H1 (cell line): ENCODE measurements around the gene DDX5. TPM values are rescaled to one million over a fixed set of nuclear protein-coding genes. Genes with fewer than 3 reads are reported as not detected.

Source experiments
- CTCF ChIA-PET: fragments of 300-600 bp; sonication (Branson Sonifier 250); formaldehyde crosslinking; loops from one replicate; lab custom pipeline; 2021; ENCODE audit not compliant: partially characterized antibody; lab: Charles Lee
- POLR2A ChIA-PET: fragments of 300-600 bp; sonication (Branson Sonifier 250); formaldehyde crosslinking; loops from one replicate; lab custom pipeline; 2021; ENCODE audit warnings: inconsistent platforms; ENCODE audit not compliant: partially characterized antibody; lab: Charles Lee
- DNase-seq, 2 experiments: peaks; one replicate each; pipeline versions ENCODE4 v3.0.0 to v3.0.0-alpha.2; 2010 to 2022; ENCODE audit warnings: low spot score in 2 of 2, low read depth in 1 of 2, mixed read lengths in 1 of 2
- FAIRE-seq: peaks from 2 replicates; lab custom pipeline; 2011; peaks lifted over from hg19 to GRCh38; lab: Jason Lieb, UNC
- H2AFZ ChIP-seq: 2 replicates; pipeline ENCODE4 v1.8.1; 2012; ENCODE audit warnings: low read length, inconsistent platforms
- H2AK5ac ChIP-seq: 2 replicates; pipeline ENCODE4 v1.6.1; 2013; ENCODE audit warnings: low read depth, low read length
- H2BK120ac ChIP-seq: replicated peaks from 2 replicates; pipeline ENCODE3; 2013; ENCODE audit warnings: low read depth, low read length, inconsistent platforms
- H2BK12ac ChIP-seq: 2 replicates; pipeline ENCODE4 v1.6.1; 2013; ENCODE audit warnings: low read depth, low read length
- H2BK15ac ChIP-seq: 2 replicates; pipeline ENCODE4 v1.6.1; 2013; ENCODE audit warnings: low read length
- H2BK20ac ChIP-seq: 2 replicates; pipeline ENCODE4 v1.6.1; 2013; ENCODE audit warnings: low read length
- H2BK5ac ChIP-seq: 2 replicates; pipeline ENCODE4 v1.6.1; 2013; ENCODE audit warnings: low read depth, low read length
- H3K14ac ChIP-seq: 2 replicates; pipeline ENCODE4 v1.6.1; 2013; ENCODE audit warnings: inconsistent platforms; ENCODE audit not compliant: insufficient read length
- H3K18ac ChIP-seq: 2 replicates; pipeline ENCODE4 v1.6.1; 2013; ENCODE audit warnings: low read length; ENCODE audit errors: extremely low read depth
- H3K23ac ChIP-seq: 2 replicates; pipeline ENCODE4 v1.6.1; 2013; ENCODE audit warnings: inconsistent platforms; ENCODE audit not compliant: insufficient read length
- H3K23me2 ChIP-seq: 2 replicates; pipeline ENCODE4 v1.6.1; 2013; ENCODE audit warnings: low read depth, low read length
- H3K27ac ChIP-seq: 2 replicates; pipeline ENCODE4 v1.6.1; 2011; ENCODE audit warnings: low read depth, low read length, inconsistent platforms
- H3K27me3 ChIP-seq, 4 experiments: replicated peaks in 1 of 4; 1 replicate in 1 of 4; 2 replicates in 3 of 4; pipeline versions ENCODE4 v1.6.1 to v1.8.1; 2011 to 2013; ENCODE audit warnings: low read length in 3 of 4, mild to moderate bottlenecking in 3 of 4, inconsistent platforms in 2 of 4, mixed read lengths in 2 of 4, moderate library complexity in 1 of 4; ENCODE audit not compliant: control insufficient read depth in 3 of 4, insufficient read depth in 3 of 4; ENCODE audit errors: extremely low read depth in 1 of 4
- H3K36me3 ChIP-seq, 4 experiments: 2 replicates each; pipeline versions ENCODE4 v1.6.1 to v1.8.1; 2011 to 2013; ENCODE audit warnings: mild to moderate bottlenecking in 4 of 4, low read length in 3 of 4, moderate library complexity in 2 of 4, control low read depth in 1 of 4, inconsistent platforms in 1 of 4; ENCODE audit not compliant: insufficient read depth in 4 of 4, control insufficient read depth in 2 of 4
- H3K4ac ChIP-seq: replicated peaks from 2 replicates; pipeline ENCODE3; 2013; ENCODE audit warnings: low read length, low read depth, mixed read lengths, inconsistent platforms; ENCODE audit not compliant: insufficient read length
- H3K4me1 ChIP-seq, 4 experiments: replicated peaks in 1 of 4; 1 replicate in 1 of 4; 2 replicates in 3 of 4; pipeline versions ENCODE4 v1.6.1 to v1.8.1; 2011 to 2013; ENCODE audit warnings: low read length in 3 of 4, inconsistent platforms in 2 of 4, mixed read lengths in 1 of 4; ENCODE audit not compliant: insufficient read depth in 4 of 4, control insufficient read depth in 3 of 4
- H3K4me2 ChIP-seq, 2 experiments: 2 replicates each; pipeline versions ENCODE4 v1.6.1 to v1.8.1; 2011 to 2013; ENCODE audit warnings: low read depth in 2 of 2, low read length in 2 of 2, control low read depth in 1 of 2, inconsistent platforms in 1 of 2, mild to moderate bottlenecking in 1 of 2; ENCODE audit not compliant: insufficient read depth in 1 of 2
- H3K4me3 ChIP-seq, 4 experiments: fragments of 200-600, 300-600 bp in 1 of 4; sonication (generic), shearing (Covaris generic), sonication (Bioruptor Twin) in 1 of 4; 2 replicates each; pipeline versions ENCODE4 v1.5.1 to v1.8.1; 2011 to 2016; ENCODE audit warnings: low read length in 4 of 4, low read depth in 3 of 4, control low read depth in 2 of 4, inconsistent platforms in 2 of 4, mild to moderate bottlenecking in 2 of 4, mixed read lengths in 1 of 4, moderate library complexity in 1 of 4; ENCODE audit not compliant: insufficient read depth in 2 of 4; ENCODE audit errors: extremely low read depth in 1 of 4
- H3K56ac ChIP-seq: replicated peaks from 2 replicates; pipeline ENCODE3; 2013; ENCODE audit warnings: low read depth, mild to moderate bottlenecking, mixed read lengths, low read length, inconsistent platforms; ENCODE audit not compliant: insufficient read length
- H3K79me1 ChIP-seq: 2 replicates; pipeline ENCODE4 v1.6.1; 2013; ENCODE audit warnings: low read depth, low read length, control low read depth
- H3K79me2 ChIP-seq, 2 experiments: 2 replicates each; pipeline versions ENCODE4 v1.6.1 to v1.8.1; 2012 to 2013; ENCODE audit warnings: low read length in 2 of 2, mild to moderate bottlenecking in 2 of 2, inconsistent platforms in 1 of 2; ENCODE audit not compliant: insufficient read depth in 2 of 2, control insufficient read depth in 1 of 2
- H3K9ac ChIP-seq, 4 experiments: replicated peaks in 1 of 4; 1 replicate in 1 of 4; 2 replicates in 3 of 4; pipeline versions ENCODE4 v1.6.1 to v1.8.1; 2011 to 2013; ENCODE audit warnings: low read depth in 3 of 4, low read length in 3 of 4, control low read depth in 2 of 4, mild to moderate bottlenecking in 2 of 4, moderate library complexity in 2 of 4, inconsistent platforms in 1 of 4; ENCODE audit errors: extremely low read depth in 1 of 4
- H3K9me3 ChIP-seq, 2 experiments: 2 replicates each; pipeline versions ENCODE4 v1.6.1 to v1.8.1; 2012 to 2013; ENCODE audit warnings: mild to moderate bottlenecking in 2 of 2, moderate library complexity in 2 of 2, control low read depth in 1 of 2, inconsistent platforms in 1 of 2, low read depth in 1 of 2, low read length in 1 of 2, mixed read lengths in 1 of 2; ENCODE audit not compliant: insufficient read depth in 2 of 2
- H4K20me1 ChIP-seq, 2 experiments: replicated peaks in 1 of 2; 2 replicates each; pipeline versions ENCODE3 to v1.8.1; 2011 to 2013; ENCODE audit warnings: inconsistent platforms in 2 of 2, low read length in 2 of 2, mild to moderate bottlenecking in 1 of 2; ENCODE audit not compliant: insufficient read depth in 2 of 2, control insufficient read depth in 1 of 2
- H4K5ac ChIP-seq: 2 replicates; pipeline ENCODE4 v1.6.1; 2013; ENCODE audit warnings: low read length, low read depth, mixed read lengths, inconsistent platforms; ENCODE audit not compliant: insufficient read length
- H4K8ac ChIP-seq: 2 replicates; pipeline ENCODE4 v1.8.0; 2013; ENCODE audit warnings: mild to moderate bottlenecking, moderate library complexity, low read length, inconsistent platforms; ENCODE audit not compliant: insufficient read depth; ENCODE audit errors: extremely low read depth
- H4K91ac ChIP-seq: replicated peaks from 2 replicates; pipeline ENCODE3; 2013; ENCODE audit warnings: low read length, mixed read lengths, inconsistent platforms; ENCODE audit not compliant: insufficient read length
- EP300 ChIP-seq, 2 experiments: IDR thresholded peaks; 1 replicate in 1 of 2; 2 replicates in 1 of 2; pipeline ENCODE4 v1.6.1; 2011 to 2012; ENCODE audit warnings: low read depth in 2 of 2, low read length in 2 of 2, mild to moderate bottlenecking in 2 of 2, borderline replicate concordance in 1 of 2, inconsistent platforms in 1 of 2, moderate library complexity in 1 of 2
- EZH2 ChIP-seq: fragments of 200-600 bp; sonication (generic); IDR thresholded peaks from 2 replicates; pipeline ENCODE4 v1.7.1; 2012; ENCODE audit warnings: low read depth, mild to moderate bottlenecking, moderate library complexity, low read length, inconsistent platforms; ENCODE audit not compliant: severe bottlenecking
- POLR2AphosphoS5 ChIP-seq: IDR thresholded peaks from 2 replicates; pipeline ENCODE4 v1.6.1; 2011; ENCODE audit warnings: low read depth, low read length
- WGBS, 2 experiments: shearing (Covaris generic) in 1 of 2; methylation state at CpG; one replicate each; pipeline versions ENCODE4 v1.1.6 to v1.1.7; 2013 to 2015; ENCODE audit warnings: low lambda C conversion rate in 2 of 2, mixed read lengths in 2 of 2, inconsistent platforms in 1 of 2, low coverage in 1 of 2, missing lambda C conversion rate in 1 of 2; ENCODE audit not compliant: insufficient replicate concordance in 2 of 2, insufficient coverage in 1 of 2, insufficient read length in 1 of 2; ENCODE audit errors: extremely low coverage in 1 of 2, missing lambda C conversion rate in 1 of 2; 5-methylcytosine and 5-hydroxymethylcytosine counted together
- polyA plus RNA-seq, 7 experiments: library from polyadenylated mRNA; depleted of rRNA in 3 of 7; stranded (reverse) in 5 of 7; unstranded in 2 of 7; fragments of >200 nt in 5 of 7; fragments of 200-250 nt in 2 of 7; gene quantifications; 1 replicate in 5 of 7; 2 replicates in 1 of 7; 4 replicates in 1 of 7; pipeline versions ENCODE4 v1.2.1 to v1.2.3, GENCODE V29; 2011 to 2013; ENCODE audit warnings: missing spikeins in 2 of 7, mixed read lengths in 2 of 7
- total RNA-seq: library from RNA; stranded (reverse); fragmentation: NEBNext Ultra II Directional; extraction: Animal tissue kit (Norgen Biotek cat#: 25700); gene quantifications from 2 replicates; pipeline ENCODE4 v1.2.1, GENCODE V29; 2021
- TF ChIP-seq, protein P1 (sequence below): IDR thresholded peaks from 2 replicates; pipeline ENCODE4 v1.6.1; 2011; ENCODE audit warnings: low read length, improper control_type of control experiment

DDX5 gene
- total and polyA plus RNA-seq, 2 of the 8 experiments (the other 6 are each of a cell fraction or from before 2014, with no cell fraction given): 572 to 591 TPM

DNA sequence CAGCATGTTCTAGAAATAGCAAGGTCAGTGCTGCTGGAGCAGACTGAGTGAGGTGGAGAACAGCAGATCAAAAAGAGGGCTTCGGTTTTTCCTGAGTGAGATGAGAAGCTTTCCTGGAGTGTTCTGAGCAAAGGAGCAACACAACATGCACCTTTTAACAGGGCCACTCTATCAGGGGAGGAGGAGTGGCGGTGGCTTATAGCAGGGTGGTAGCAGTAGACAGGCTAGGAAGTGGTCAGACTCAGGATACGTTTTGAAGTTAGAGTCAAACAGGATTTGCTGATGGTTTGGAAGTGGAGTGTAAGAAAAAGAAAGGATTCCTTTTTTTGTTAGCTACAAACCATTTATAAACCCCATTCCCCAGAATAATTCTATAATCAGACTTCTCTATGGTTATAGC is 21.7 kb downstream of the DDX5 start:
- H2BK20ac ChIP-seq: no peak overlapping the region
- H2BK15ac ChIP-seq: no peak overlapping the region
- H3K79me1 ChIP-seq: no peaks in the 10 kb centered on the region; the same call in 1 of the 2 replicates
- H3K4me3 ChIP-seq: no peak overlapping the region
- WGBS, 2 experiments: 95% methylated on average over 3 of the region's 3 CpGs; no CpG with 5 or more reads in 1 of the 2 experiments
- ChIA-PET POLR2A (interaction anchor here (0.8 to 2.0 kb wide), 3 partner anchors 12 to 21 kb away, joined by 3 to 13 read pairs (median 5); partner anchors contain the start of gene POLG2), CTCF (interaction anchor here (1.2 to 2.6 kb wide), 3 partner anchors 8 to 77 kb away, joined by 3 to 13 read pairs (median 4); no protein-coding TSS in a partner anchor)
- no peaks in the 10 kb centered on the region for H4K20me1 ChIP-seq
- no peak overlapping the region for H2BK12ac ChIP-seq
- DNase-seq: no peak
- no peak overlapping the region for H2AFZ ChIP-seq
- no peak overlapping the region for H3K4me2 ChIP-seq
- H2AK5ac ChIP-seq: no peak overlapping the region
- no peak for FAIRE-seq
- no peak overlapping the region for H3K56ac ChIP-seq
- H3K23ac ChIP-seq: no peak overlapping the region
- no peaks in the 10 kb centered on the region for H3K4me1 ChIP-seq
- H4K5ac ChIP-seq: no peak overlapping the region
- no peak overlapping the region for H3K18ac ChIP-seq
- H3K9me3 ChIP-seq: no peaks in the 10 kb centered on the region
- no peak overlapping the region for H3K9ac ChIP-seq
- no peak overlapping the region for H3K27ac ChIP-seq
- no peaks in the 10 kb centered on the region for H3K79me2 ChIP-seq
- no peak overlapping the region for H4K91ac ChIP-seq
- H2BK5ac ChIP-seq: no peak overlapping the region
- no peaks in the 10 kb centered on the region for H3K23me2 ChIP-seq
- no peaks in the 10 kb centered on the region for H3K27me3 ChIP-seq
- H3K14ac ChIP-seq: no peak overlapping the region
- H3K4ac ChIP-seq: no peak overlapping the region
- no peak overlapping the region for H4K8ac ChIP-seq
- H3K36me3 ChIP-seq: peaks cover 14 to 80% (median 46%) of the 10 kb centered on the region in 4 experiments
- TF ChIP-seq, protein P1, sequence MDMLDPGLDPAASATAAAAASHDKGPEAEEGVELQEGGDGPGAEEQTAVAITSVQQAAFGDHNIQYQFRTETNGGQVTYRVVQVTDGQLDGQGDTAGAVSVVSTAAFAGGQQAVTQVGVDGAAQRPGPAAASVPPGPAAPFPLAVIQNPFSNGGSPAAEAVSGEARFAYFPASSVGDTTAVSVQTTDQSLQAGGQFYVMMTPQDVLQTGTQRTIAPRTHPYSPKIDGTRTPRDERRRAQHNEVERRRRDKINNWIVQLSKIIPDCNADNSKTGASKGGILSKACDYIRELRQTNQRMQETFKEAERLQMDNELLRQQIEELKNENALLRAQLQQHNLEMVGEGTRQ: no peak
- TF ChIP-seq POLR2AphosphoS5: no peak
- TF ChIP-seq EP300 (IDR thresholded peaks at IDR 0.05; ENCODE audit: borderline replicate concordance in 1 of 2, low read depth in 2 of 2, low read length in 2 of 2): no peak
- no peak for TF ChIP-seq EZH2
- TF ChIP-seq, all 59 proteins: peak for 0
- no peak overlapping the region for H2BK120ac ChIP-seq
